SK-N-SH (cell line): Measurements from ENCODE around the gene UBA1. TPM values are rescaled to one million over a fixed set of nuclear protein-coding genes. Genes with fewer than 3 reads are reported as not detected.

ENCODE experiments used
- CTCF ChIA-PET: fragments of 300-600, 350-600 bp; formaldehyde crosslinking; extraction: SDS; loops from one replicate; lab custom pipeline; 2021; lab: Yijun Ruan, JAX
- POLR2A ChIA-PET: fragments of 350-600 bp; sonication (Branson Sonifier 250); formaldehyde crosslinking; extraction: SDS; loops from one replicate; lab custom pipeline; 2020; ENCODE audit warnings: antibody characterized with exemption, inconsistent platforms; lab: Yijun Ruan, JAX
- DNase-seq: peaks from one replicate; pipeline ENCODE4 v3.0.0; 2012
- H2AFZ ChIP-seq: fragments of 200-600 bp; sonication (generic); 2 replicates; pipeline ENCODE4 v1.8.1; 2016; ENCODE audit warnings: antibody characterized with exemption, mild to moderate bottlenecking, low read depth
- H3F3A ChIP-seq: fragments of 200-600 bp; sonication (generic); replicated peaks from 2 replicates; pipeline ENCODE3; 2016; ENCODE audit warnings: antibody characterized with exemption, mild to moderate bottlenecking; ENCODE audit not compliant: insufficient read depth
- H3K27ac ChIP-seq, 2 experiments: fragments of 200-500 bp in 1 of 2; fragments of 200-600 bp in 1 of 2; sonication (Bioruptor generic) in 1 of 2; sonication (generic), shearing (Covaris generic) in 1 of 2; 2 replicates each; pipeline versions ENCODE4 v1.5.1 to v1.6.1; 2014 to 2016; ENCODE audit warnings: low read depth in 2 of 2, inconsistent platforms in 1 of 2, low read length in 1 of 2, mild to moderate bottlenecking in 1 of 2, mixed read lengths in 1 of 2
- H3K27me3 ChIP-seq: fragments of 200-600 bp; sonication (generic), shearing (Covaris generic); 2 replicates; pipeline ENCODE4 v1.6.1; 2016; ENCODE audit warnings: mixed run types; ENCODE audit not compliant: insufficient read depth
- H3K36me3 ChIP-seq, 2 experiments: fragments of 200-500 bp in 1 of 2; fragments of 200-600 bp in 1 of 2; sonication (Bioruptor generic) in 1 of 2; sonication (generic) in 1 of 2; replicated peaks in 1 of 2; 2 replicates each; pipeline versions ENCODE3 to v1.5.1; 2014 to 2016; ENCODE audit warnings: low read length in 1 of 2, mild to moderate bottlenecking in 1 of 2; ENCODE audit not compliant: insufficient read depth in 2 of 2, control insufficient read depth in 1 of 2
- H3K4me1 ChIP-seq, 2 experiments: fragments of 200-500 bp in 1 of 2; fragments of 200-600 bp in 1 of 2; sonication (Bioruptor generic) in 1 of 2; sonication (generic), shearing (Covaris generic) in 1 of 2; 2 replicates each; pipeline versions ENCODE4 v1.5.1 to v1.6.1; 2014 to 2016; ENCODE audit warnings: low read depth in 1 of 2, low read length in 1 of 2, mixed run types in 1 of 2; ENCODE audit not compliant: insufficient read depth in 2 of 2, control insufficient read depth in 1 of 2
- H3K4me2 ChIP-seq: fragments of 200-600 bp; sonication (generic), shearing (Covaris generic); 2 replicates; pipeline ENCODE4 v1.6.1; 2017; ENCODE audit warnings: mixed run types
- H3K4me3 ChIP-seq, 2 experiments: fragments of 200-500 bp in 1 of 2; fragments of 200-600 bp in 1 of 2; sonication (Bioruptor generic) in 1 of 2; sonication (generic), shearing (Covaris generic) in 1 of 2; 2 replicates each; pipeline versions ENCODE4 v1.5.1 to v1.8.1; 2014 to 2016; ENCODE audit warnings: low read depth in 2 of 2, inconsistent platforms in 1 of 2, low read length in 1 of 2, mild to moderate bottlenecking in 1 of 2, mixed read lengths in 1 of 2, moderate library complexity in 1 of 2
- H3K79me2 ChIP-seq: fragments of 200-600 bp; sonication (generic); 2 replicates; pipeline ENCODE4 v1.8.1; 2017; ENCODE audit warnings: mild to moderate bottlenecking; ENCODE audit not compliant: insufficient read depth
- H3K9ac ChIP-seq: fragments of 200-600 bp; sonication (generic); 2 replicates; pipeline ENCODE4 v1.6.1; 2017; ENCODE audit warnings: mixed run types
- H3K9me2 ChIP-seq: fragments of 200-600 bp; sonication (generic); 2 replicates; pipeline ENCODE4 v1.6.1; 2017; ENCODE audit warnings: mixed run types
- H3K9me3 ChIP-seq: fragments of 200-600 bp; sonication (generic); 2 replicates; pipeline ENCODE4 v1.6.1; 2017; ENCODE audit warnings: mixed run types, mild to moderate bottlenecking, moderate library complexity
- H4K20me1 ChIP-seq: fragments of 200-600 bp; sonication (generic); 2 replicates; pipeline ENCODE4 v1.6.1; 2017; ENCODE audit warnings: mild to moderate bottlenecking, mixed run types; ENCODE audit not compliant: insufficient read depth
- ELF1 ChIP-seq: IDR thresholded peaks from 2 replicates; pipeline ENCODE4 v1.4.0; 2012
- FOSL2 ChIP-seq: IDR thresholded peaks from 2 replicates; pipeline ENCODE4 v1.4.0; 2012; ENCODE audit warnings: low read depth, mild to moderate bottlenecking, moderate library complexity, borderline replicate concordance
- FOXJ3 ChIP-seq: sonication (generic); formaldehyde crosslinking; IDR thresholded peaks from 2 replicates; pipeline ENCODE4 v1.5.1; 2020; ENCODE audit warnings: mild to moderate bottlenecking, missing genetic modification reagents
- GATA2 ChIP-seq: sonication (generic); formaldehyde crosslinking; IDR thresholded peaks from 2 replicates; pipeline ENCODE4 v1.5.0; 2020; ENCODE audit warnings: mild to moderate bottlenecking, missing genetic modification reagents
- SIN3A ChIP-seq: IDR thresholded peaks from 2 replicates; pipeline ENCODE4 v1.6.1; 2012; ENCODE audit warnings: low read depth, mild to moderate bottlenecking, low read length, moderate library complexity, borderline replicate concordance
- SMC3 ChIP-seq: IDR thresholded peaks from 2 replicates; pipeline ENCODE4 v1.6.1; 2012; ENCODE audit warnings: low read depth, low read length, improper control_type of control experiment
- USF2 ChIP-seq: fragments of 150-350 bp; IDR thresholded peaks from 2 replicates; pipeline ENCODE4 v1.6.1; 2017; ENCODE audit warnings: antibody characterized with exemption, low read length, low read depth, borderline replicate concordance
- ZBTB33 ChIP-seq: IDR thresholded peaks from 2 replicates; pipeline ENCODE4 v1.4.0; 2012; ENCODE audit warnings: low read depth, borderline replicate concordance
- WGBS: methylation state at CpG from one replicate; pipeline ENCODE4 v1.1.6; 2017; ENCODE audit warnings: low lambda C conversion rate; 5-methylcytosine and 5-hydroxymethylcytosine counted together
- polyA plus RNA-seq, 3 experiments: library from polyadenylated mRNA; depleted of rRNA; stranded (reverse); fragments of >200 nt; gene quantifications; 2 replicates each; pipeline ENCODE4 v1.2.3, GENCODE V29; 2012
- TF ChIP-seq, protein P1 (sequence below): fragments of 200-600 bp; sonication (generic); IDR thresholded peaks from 2 replicates; pipeline ENCODE4 v1.6.1; 2017; ENCODE audit warnings: antibody characterized with exemption, mild to moderate bottlenecking, moderate library complexity
- TF ChIP-seq, protein P2 (sequence below): IDR thresholded peaks from 2 replicates; pipeline ENCODE4 v1.6.1; 2012; ENCODE audit warnings: mild to moderate bottlenecking, low read depth, low read length, moderate library complexity
- TF ChIP-seq, protein P3 (sequence below): IDR thresholded peaks from 2 replicates; pipeline ENCODE4; 2012

The UBA1 gene
- polyA plus RNA-seq, 1 of the 3 experiments (the other 2 are of a cell fraction), result 283 TPM

DNA sequence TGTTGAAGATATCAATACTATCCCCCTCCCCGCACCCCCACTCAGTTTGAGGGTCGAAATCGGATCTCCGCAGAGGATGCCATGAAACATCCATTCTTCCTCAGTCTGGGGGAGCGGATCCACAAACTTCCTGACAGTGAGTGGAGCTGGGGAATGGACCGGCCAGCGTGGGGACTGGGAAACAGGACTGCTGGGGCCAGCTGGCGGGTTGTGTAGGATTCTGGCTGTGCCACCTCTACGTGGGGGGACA is 33.6 kb downstream of the UBA1 start:
- ChIA-PET CTCF (no interaction called here), POLR2A (no interaction called here)
- no peaks in the 10 kb centered on the region for H3K27me3 ChIP-seq
- H3K27ac ChIP-seq, result no peak overlapping the region
- H3K4me2 ChIP-seq, result no peak overlapping the region
- no peak for DNase-seq
- no peak overlapping the region for H3K9ac ChIP-seq
- H3K4me3 ChIP-seq, result no peak overlapping the region
- TF ChIP-seq, protein P1, sequence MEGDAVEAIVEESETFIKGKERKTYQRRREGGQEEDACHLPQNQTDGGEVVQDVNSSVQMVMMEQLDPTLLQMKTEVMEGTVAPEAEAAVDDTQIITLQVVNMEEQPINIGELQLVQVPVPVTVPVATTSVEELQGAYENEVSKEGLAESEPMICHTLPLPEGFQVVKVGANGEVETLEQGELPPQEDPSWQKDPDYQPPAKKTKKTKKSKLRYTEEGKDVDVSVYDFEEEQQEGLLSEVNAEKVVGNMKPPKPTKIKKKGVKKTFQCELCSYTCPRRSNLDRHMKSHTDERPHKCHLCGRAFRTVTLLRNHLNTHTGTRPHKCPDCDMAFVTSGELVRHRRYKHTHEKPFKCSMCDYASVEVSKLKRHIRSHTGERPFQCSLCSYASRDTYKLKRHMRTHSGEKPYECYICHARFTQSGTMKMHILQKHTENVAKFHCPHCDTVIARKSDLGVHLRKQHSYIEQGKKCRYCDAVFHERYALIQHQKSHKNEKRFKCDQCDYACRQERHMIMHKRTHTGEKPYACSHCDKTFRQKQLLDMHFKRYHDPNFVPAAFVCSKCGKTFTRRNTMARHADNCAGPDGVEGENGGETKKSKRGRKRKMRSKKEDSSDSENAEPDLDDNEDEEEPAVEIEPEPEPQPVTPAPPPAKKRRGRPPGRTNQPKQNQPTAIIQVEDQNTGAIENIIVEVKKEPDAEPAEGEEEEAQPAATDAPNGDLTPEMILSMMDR, result no peak
- TF ChIP-seq ELF1 (no peak), SIN3A (no peak), FOSL2 (no peak)
- TF ChIP-seq, protein P2, sequence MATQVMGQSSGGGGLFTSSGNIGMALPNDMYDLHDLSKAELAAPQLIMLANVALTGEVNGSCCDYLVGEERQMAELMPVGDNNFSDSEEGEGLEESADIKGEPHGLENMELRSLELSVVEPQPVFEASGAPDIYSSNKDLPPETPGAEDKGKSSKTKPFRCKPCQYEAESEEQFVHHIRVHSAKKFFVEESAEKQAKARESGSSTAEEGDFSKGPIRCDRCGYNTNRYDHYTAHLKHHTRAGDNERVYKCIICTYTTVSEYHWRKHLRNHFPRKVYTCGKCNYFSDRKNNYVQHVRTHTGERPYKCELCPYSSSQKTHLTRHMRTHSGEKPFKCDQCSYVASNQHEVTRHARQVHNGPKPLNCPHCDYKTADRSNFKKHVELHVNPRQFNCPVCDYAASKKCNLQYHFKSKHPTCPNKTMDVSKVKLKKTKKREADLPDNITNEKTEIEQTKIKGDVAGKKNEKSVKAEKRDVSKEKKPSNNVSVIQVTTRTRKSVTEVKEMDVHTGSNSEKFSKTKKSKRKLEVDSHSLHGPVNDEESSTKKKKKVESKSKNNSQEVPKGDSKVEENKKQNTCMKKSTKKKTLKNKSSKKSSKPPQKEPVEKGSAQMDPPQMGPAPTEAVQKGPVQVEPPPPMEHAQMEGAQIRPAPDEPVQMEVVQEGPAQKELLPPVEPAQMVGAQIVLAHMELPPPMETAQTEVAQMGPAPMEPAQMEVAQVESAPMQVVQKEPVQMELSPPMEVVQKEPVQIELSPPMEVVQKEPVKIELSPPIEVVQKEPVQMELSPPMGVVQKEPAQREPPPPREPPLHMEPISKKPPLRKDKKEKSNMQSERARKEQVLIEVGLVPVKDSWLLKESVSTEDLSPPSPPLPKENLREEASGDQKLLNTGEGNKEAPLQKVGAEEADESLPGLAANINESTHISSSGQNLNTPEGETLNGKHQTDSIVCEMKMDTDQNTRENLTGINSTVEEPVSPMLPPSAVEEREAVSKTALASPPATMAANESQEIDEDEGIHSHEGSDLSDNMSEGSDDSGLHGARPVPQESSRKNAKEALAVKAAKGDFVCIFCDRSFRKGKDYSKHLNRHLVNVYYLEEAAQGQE, result no peak
- H4K20me1 ChIP-seq, result peaks cover 17% of the 10 kb centered on the region
- no peaks in the 10 kb centered on the region for H3K9me3 ChIP-seq
- no peaks in the 10 kb centered on the region for H3K9me2 ChIP-seq
- H2AFZ ChIP-seq, result no peak overlapping the region
- peaks cover 24 to 67% of the 10 kb centered on the region in 2 experiments for H3K36me3 ChIP-seq
- WGBS, result 95% methylated on average over 9 of the region's 9 CpGs
- H3K4me1 ChIP-seq, result peaks cover 0 to 3% of the 10 kb centered on the region in 2 experiments; a peak in 1 of 4 replicates
- peaks cover 8% of the 10 kb centered on the region for H3F3A ChIP-seq
- peaks cover 17% of the 10 kb centered on the region for H3K79me2 ChIP-seq

GRCh38 chrX:47228550-47229270 is 35.1 kb downstream of the UBA1 start:
- Histone ChIP-seq H2AFZ (no peak overlapping the region), H3K4me1 (peaks cover 0 to 7% of the 10 kb centered on the region in 2 experiments; a peak in 1 of 4 replicates), H3K36me3 (peaks cover 19 to 59% of the 10 kb centered on the region in 2 experiments), H3K9me3 (no peaks in the 10 kb centered on the region), H3K9ac (no peak overlapping the region), H3K27me3 (no peaks in the 10 kb centered on the region), H3K4me2 (no peak overlapping the region), H3K9me2 (no peaks in the 10 kb centered on the region), H3K79me2 (peaks cover 5% of the 10 kb centered on the region), H4K20me1 (peaks cover 5% of the 10 kb centered on the region; the same call in 1 of the 2 replicates), H3K27ac (no peak overlapping the region), H3K4me3 (no peak overlapping the region), H3F3A (peaks cover 12% of the 10 kb centered on the region)
- 90% methylated on average over 11 of the region's 12 CpGs for WGBS
- POLR2A ChIA-PET, result no interaction called here
- DNase-seq, result no peak
- CTCF ChIA-PET, result no interaction called here
- TF ChIP-seq FOXJ3 (CRISPR knock-in tag), result no peak
- no peak for TF ChIP-seq GATA2 (CRISPR knock-in tag)
- TF ChIP-seq, protein P3, sequence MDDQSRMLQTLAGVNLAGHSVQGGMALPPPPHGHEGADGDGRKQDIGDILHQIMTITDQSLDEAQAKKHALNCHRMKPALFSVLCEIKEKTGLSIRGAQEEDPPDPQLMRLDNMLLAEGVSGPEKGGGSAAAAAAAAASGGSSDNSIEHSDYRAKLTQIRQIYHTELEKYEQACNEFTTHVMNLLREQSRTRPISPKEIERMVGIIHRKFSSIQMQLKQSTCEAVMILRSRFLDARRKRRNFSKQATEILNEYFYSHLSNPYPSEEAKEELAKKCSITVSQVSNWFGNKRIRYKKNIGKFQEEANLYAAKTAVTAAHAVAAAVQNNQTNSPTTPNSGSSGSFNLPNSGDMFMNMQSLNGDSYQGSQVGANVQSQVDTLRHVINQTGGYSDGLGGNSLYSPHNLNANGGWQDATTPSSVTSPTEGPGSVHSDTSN, result no peak
- no peak for TF ChIP-seq SMC3
- TF ChIP-seq ZBTB33, result no peak
- TF ChIP-seq USF2, result no peak
